Measurements from ENCODE around the gene TMPRSS15. TPM values are rescaled to one million over a fixed set of nuclear protein-coding genes. Genes with fewer than 3 reads are reported as not detected.

Gene TMPRSS15
- total RNA-seq, 2 donors from 2014 or later = not detected

GRCh38 chr21:18228060-18228739 is 175.4 kb downstream of the TMPRSS15 start:
- TF ChIP-seq CTCF (IDR thresholded peaks at IDR 0.05) (no peak), POLR2A (IDR thresholded peaks at IDR 0.05) (no peak)
- ATAC-seq = no peak
- WGBS, 2 donors = 55 to 64% methylated on average over 5 of the region's 5 CpGs
- no peak overlapping the region for H3K4me3 ChIP-seq
- H3K9me3 ChIP-seq = no peaks in the 10 kb centered on the region
- H3K27me3 ChIP-seq = no peaks in the 10 kb centered on the region
- H3K36me3 ChIP-seq (replicated peaks in 1 of 2; ENCODE audit: insufficient read depth in 1 of 2, low read depth in 2 of 2) = no peaks in the 10 kb centered on the region
- intact Hi-C loops (cut with DNase I) = no loop called here
- no peaks in the 10 kb centered on the region for H3K4me1 ChIP-seq
- no peak overlapping the region for H3K27ac ChIP-seq
- no peak for DNase-seq

- Histone ChIP-seq H3K27me3 (no peaks in the 10 kb centered on the region), H3K27ac (no peak overlapping the region), H3K36me3 (replicated peaks in 1 of 2; ENCODE audit: insufficient read depth in 1 of 2, low read depth in 2 of 2) (no peaks in the 10 kb centered on the region), H3K4me1 (no peaks in the 10 kb centered on the region), H3K4me3 (no peak overlapping the region), H3K9me3 (no peaks in the 10 kb centered on the region)
- TF ChIP-seq CTCF (IDR thresholded peaks at IDR 0.05) = no peak
- no peak for TF ChIP-seq POLR2A (IDR thresholded peaks at IDR 0.05)
- no peak for DNase-seq
- intact Hi-C loops (cut with DNase I) = no loop called here
- 48 to 57% methylated on average over 1 of the region's 1 CpG for WGBS, 2 donors
- ATAC-seq = no peak
Observed at GRCh38 chr21:18222346-18222745, 181.2 kb downstream of the TMPRSS15 start.

GRCh38 chr21:18220498-18220897 is 183.1 kb downstream of the TMPRSS15 start:
- no peak for DNase-seq
- no peak overlapping the region for H3K27ac ChIP-seq
- H3K36me3 ChIP-seq (replicated peaks in 1 of 2; ENCODE audit: insufficient read depth in 1 of 2, low read depth in 2 of 2) = no peaks in the 10 kb centered on the region
- H3K4me3 ChIP-seq = no peak overlapping the region
- TF ChIP-seq CTCF (IDR thresholded peaks at IDR 0.05) = no peak
- no peak for TF ChIP-seq POLR2A (IDR thresholded peaks at IDR 0.05)
- no peak for ATAC-seq
- intact Hi-C loops (cut with DNase I) = no loop called here
- no peaks in the 10 kb centered on the region for H3K9me3 ChIP-seq
- no peaks in the 10 kb centered on the region for H3K27me3 ChIP-seq
- H3K4me1 ChIP-seq = no peaks in the 10 kb centered on the region

Other genes with a start within 250 kb of the TMPRSS15 start
- gene CHODL, start 159.0 kb downstream of the TMPRSS15 start, total RNA-seq = 1 to 10 TPM in 1 of 2 donors, under 1 TPM in 1; 0.26 to 4.9 TPM